WTC11 (cell line): ENCODE data around the gene EDC3. TPM values are rescaled to one million over a fixed set of nuclear protein-coding genes. Genes with fewer than 3 reads are reported as not detected.
"Not testable (repeated sequence)": the region's sequence is repeated elsewhere in the genome, so short reads cannot be mapped to it uniquely, and the experiment has no call there.

Source experiments
- ATAC-seq: fragments of 200-7000 bp; cut with Tn5 transposase; 2 replicates; pipeline ENCODE4 v1.10.0; 2021; ENCODE audit warnings: mild to moderate bottlenecking, moderate library complexity
- CTCF ChIA-PET: fragments of 300-600 bp; sonication (Branson Sonifier 250); formaldehyde crosslinking; loops from one replicate; lab custom pipeline; 2021; ENCODE audit warnings: antibody characterized with exemption; lab: Charles Lee
- POLR2A ChIA-PET: fragments of 350-600 bp; sonication (Branson Sonifier 250); formaldehyde crosslinking; loops from one replicate; lab custom pipeline; 2021; ENCODE audit warnings: antibody characterized with exemption; lab: Charles Lee
- DNase-seq: peaks from one replicate; pipeline ENCODE4 v3.0.0; 2021; ENCODE audit warnings: low spot score
- H3K27ac Mint-ChIP-seq: 2 replicates; pipeline ENCODE4 v1.8.0; 2021; ENCODE audit warnings: mixed read lengths
- H3K27me3 Mint-ChIP-seq: 2 replicates; pipeline ENCODE4 v1.8.0; 2021; ENCODE audit warnings: low read depth, mild to moderate bottlenecking, moderate library complexity, mixed read lengths
- H3K36me3 Mint-ChIP-seq: 2 replicates; pipeline ENCODE4 v1.8.0; 2021; ENCODE audit warnings: mixed read lengths
- H3K4me1 Mint-ChIP-seq: 2 replicates; pipeline ENCODE4 v1.8.0; 2022; ENCODE audit warnings: mixed read lengths
- H3K4me3 Mint-ChIP-seq: 2 replicates; pipeline ENCODE4 v1.8.0; 2021; ENCODE audit warnings: mild to moderate bottlenecking, moderate library complexity, mixed read lengths
- H3K9me3 Mint-ChIP-seq: 2 replicates; pipeline ENCODE4 v1.8.0; 2021; ENCODE audit warnings: mixed read lengths
- ATF1 ChIP-seq: sonication (generic); formaldehyde crosslinking; IDR thresholded peaks from 2 replicates; pipeline ENCODE4 v1.8.1; 2023; ENCODE audit warnings: mild to moderate bottlenecking, moderate library complexity, missing genetic modification reagents
- ELF4 ChIP-seq: sonication (generic); formaldehyde crosslinking; IDR thresholded peaks from 2 replicates; pipeline ENCODE4 v1.8.1; 2022; ENCODE audit warnings: low read depth, mild to moderate bottlenecking, moderate library complexity, missing genetic modification reagents
- FOXK1 ChIP-seq: sonication (generic); formaldehyde crosslinking; IDR thresholded peaks from 2 replicates; pipeline ENCODE4 v1.8.0; 2022; ENCODE audit warnings: mild to moderate bottlenecking, moderate library complexity, missing genetic modification reagents
- IRF2 ChIP-seq: sonication (generic); formaldehyde crosslinking; IDR thresholded peaks from 2 replicates; pipeline ENCODE4 v1.8.0; 2022; ENCODE audit warnings: low read depth, missing genetic modification reagents, borderline replicate concordance
- MAX ChIP-seq: sonication (generic); formaldehyde crosslinking; IDR thresholded peaks from 2 replicates; pipeline ENCODE4 v1.8.0; 2022; ENCODE audit warnings: mild to moderate bottlenecking, missing genetic modification reagents
- SMAD3 ChIP-seq: sonication (generic); formaldehyde crosslinking; IDR thresholded peaks from 2 replicates; pipeline ENCODE4 v1.8.0; 2022; ENCODE audit warnings: missing genetic modification reagents, mild to moderate bottlenecking, borderline replicate concordance
- TCF7 ChIP-seq: sonication (generic); formaldehyde crosslinking; IDR thresholded peaks from 2 replicates; pipeline ENCODE4 v1.8.0; 2022; ENCODE audit warnings: mild to moderate bottlenecking, low read depth, missing genetic modification reagents, moderate library complexity
- ZBTB21 ChIP-seq: sonication (generic); formaldehyde crosslinking; IDR thresholded peaks from 2 replicates; pipeline ENCODE4 v1.8.1; 2023; ENCODE audit warnings: mild to moderate bottlenecking, missing genetic modification reagents, borderline replicate concordance
- ZNF121 ChIP-seq: sonication (generic); formaldehyde crosslinking; IDR thresholded peaks from 2 replicates; pipeline ENCODE4 v1.8.0; 2023; ENCODE audit warnings: missing genetic modification reagents
- ZNF232 ChIP-seq: sonication (generic); formaldehyde crosslinking; IDR thresholded peaks from 2 replicates; pipeline ENCODE4 v1.8.0; 2022; ENCODE audit warnings: mild to moderate bottlenecking, missing genetic modification reagents
- ZSCAN18 ChIP-seq: fragments of 250-450 bp; sonication (Bioruptor Pico); IDR thresholded peaks from 2 replicates; pipeline ENCODE4 v2.1.2; 2022; ENCODE audit warnings: mild to moderate bottlenecking, moderate library complexity
- total RNA-seq: library from RNA; stranded (reverse); gene quantifications from 3 replicates; pipeline ENCODE4 v1.2.3, GENCODE V29; 2021
- TF ChIP-seq, protein P1 (sequence below): fragments of 250-450 bp; sonication (Bioruptor Pico); IDR thresholded peaks from 2 replicates; pipeline ENCODE4 v1.9.0; 2021; ENCODE audit warnings: mild to moderate bottlenecking
- TF ChIP-seq, protein P2 (sequence below): sonication (generic); formaldehyde crosslinking; IDR thresholded peaks from 2 replicates; pipeline ENCODE4 v1.8.1; 2023; ENCODE audit warnings: mild to moderate bottlenecking, missing genetic modification reagents, borderline replicate concordance

The EDC3 gene
- total RNA-seq, 1 experiment from 2014 or later: 54.7 TPM

- TF ChIP-seq, protein P1, sequence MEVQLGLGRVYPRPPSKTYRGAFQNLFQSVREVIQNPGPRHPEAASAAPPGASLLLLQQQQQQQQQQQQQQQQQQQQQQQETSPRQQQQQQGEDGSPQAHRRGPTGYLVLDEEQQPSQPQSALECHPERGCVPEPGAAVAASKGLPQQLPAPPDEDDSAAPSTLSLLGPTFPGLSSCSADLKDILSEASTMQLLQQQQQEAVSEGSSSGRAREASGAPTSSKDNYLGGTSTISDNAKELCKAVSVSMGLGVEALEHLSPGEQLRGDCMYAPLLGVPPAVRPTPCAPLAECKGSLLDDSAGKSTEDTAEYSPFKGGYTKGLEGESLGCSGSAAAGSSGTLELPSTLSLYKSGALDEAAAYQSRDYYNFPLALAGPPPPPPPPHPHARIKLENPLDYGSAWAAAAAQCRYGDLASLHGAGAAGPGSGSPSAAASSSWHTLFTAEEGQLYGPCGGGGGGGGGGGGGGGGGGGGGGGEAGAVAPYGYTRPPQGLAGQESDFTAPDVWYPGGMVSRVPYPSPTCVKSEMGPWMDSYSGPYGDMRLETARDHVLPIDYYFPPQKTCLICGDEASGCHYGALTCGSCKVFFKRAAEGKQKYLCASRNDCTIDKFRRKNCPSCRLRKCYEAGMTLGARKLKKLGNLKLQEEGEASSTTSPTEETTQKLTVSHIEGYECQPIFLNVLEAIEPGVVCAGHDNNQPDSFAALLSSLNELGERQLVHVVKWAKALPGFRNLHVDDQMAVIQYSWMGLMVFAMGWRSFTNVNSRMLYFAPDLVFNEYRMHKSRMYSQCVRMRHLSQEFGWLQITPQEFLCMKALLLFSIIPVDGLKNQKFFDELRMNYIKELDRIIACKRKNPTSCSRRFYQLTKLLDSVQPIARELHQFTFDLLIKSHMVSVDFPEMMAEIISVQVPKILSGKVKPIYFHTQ (CRISPR knock-in tag): no peak
- TF ChIP-seq MAX (peak; percentile 52), ZBTB21 (no peak), TCF7 (CRISPR knock-in tag) (no peak), SMAD3 (CRISPR knock-in tag) (peak; percentile 66; the same call in 1 of the 2 replicates), ZNF232 (peak; percentile 60; the same call in 1 of the 2 replicates), FOXK1 (CRISPR knock-in tag) (peak; percentile 62; the same call in 1 of the 2 replicates)
Observed at GRCh38 chr15:74598126-74598842, 97.5 kb downstream of the EDC3 start (continued).

- H3K9me3 Mint-ChIP-seq, DNase-seq, H3K4me3 Mint-ChIP-seq, H3K27me3 Mint-ChIP-seq, POLR2A ChIA-PET, H3K27ac Mint-ChIP-seq, ATAC-seq: not testable (repeated sequence)
- peaks cover 14% of the 10 kb centered on the region for H3K4me1 Mint-ChIP-seq
- CTCF ChIA-PET: interaction anchor here (0.8 to 2.4 kb wide), 4 partner anchors 9 to 174 kb away, joined by 3 to 11 read pairs (median 7); no protein-coding TSS in a partner anchor
- peaks cover 34% of the 10 kb centered on the region for H3K36me3 Mint-ChIP-seq
Observed at GRCh38 chr15:74597146-74597705, 98.6 kb downstream of the EDC3 start.

DNA sequence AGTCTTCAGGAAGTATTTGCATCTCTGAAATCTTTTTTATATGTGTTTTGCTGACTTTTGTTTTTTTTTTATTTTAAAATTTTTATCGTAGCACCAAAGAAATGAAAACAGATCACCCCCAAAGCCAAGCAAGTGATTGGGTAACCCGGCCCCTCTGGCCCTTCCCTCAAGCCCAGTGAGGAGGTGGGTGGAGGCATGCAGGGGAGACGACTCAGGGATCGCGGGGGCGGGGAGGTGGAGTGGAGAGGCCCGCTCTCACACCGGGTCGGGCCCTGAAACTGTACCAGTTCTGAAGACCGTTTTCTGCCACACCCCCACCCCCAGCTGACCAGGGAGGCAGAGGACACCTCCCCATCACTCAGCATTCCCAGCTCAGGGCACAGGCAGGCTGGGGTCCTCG is 99.1 kb downstream of the EDC3 start:
- H3K27ac Mint-ChIP-seq, POLR2A ChIA-PET, ATAC-seq, DNase-seq, CTCF ChIA-PET, H3K9me3 Mint-ChIP-seq, H3K27me3 Mint-ChIP-seq, H3K4me3 Mint-ChIP-seq: not testable (repeated sequence)
- Mint-ChIP-seq H3K4me1 (peaks cover 14% of the 10 kb centered on the region), H3K36me3 (peaks cover 39% of the 10 kb centered on the region)

DNA sequence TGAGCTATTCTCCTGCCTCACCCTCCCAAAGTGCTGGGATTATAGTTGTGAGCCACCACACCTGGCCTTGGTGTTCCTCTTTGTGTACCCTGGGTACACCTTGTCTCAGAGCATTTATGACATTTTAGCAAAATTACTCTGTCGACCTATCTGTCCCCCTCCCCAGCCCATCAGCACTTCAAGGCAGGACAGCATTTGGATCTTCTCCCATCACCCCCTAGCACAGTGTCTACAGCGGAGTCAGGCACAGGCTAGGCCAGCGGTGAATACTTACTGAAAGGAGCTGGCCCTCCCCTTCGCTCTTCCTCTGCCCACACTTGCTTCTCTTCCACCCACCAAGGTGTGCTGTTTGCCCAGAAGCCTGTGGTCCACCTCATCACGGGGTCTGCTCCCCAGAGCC is 100.6 kb downstream of the EDC3 start:
- no peaks in the 10 kb centered on the region for H3K9me3 Mint-ChIP-seq
- ChIA-PET CTCF (no interaction called here), POLR2A (no interaction called here)
- ATAC-seq: no peak
- no peaks in the 10 kb centered on the region for H3K27me3 Mint-ChIP-seq
- H3K4me1 Mint-ChIP-seq: peaks cover 14% of the 10 kb centered on the region
- no peak overlapping the region for H3K27ac Mint-ChIP-seq
- H3K4me3 Mint-ChIP-seq: no peak overlapping the region
- no peak for DNase-seq
- peaks cover 54% of the 10 kb centered on the region for H3K36me3 Mint-ChIP-seq
- no peak for TF ChIP-seq ZNF121 (CRISPR knock-in tag)

DNA sequence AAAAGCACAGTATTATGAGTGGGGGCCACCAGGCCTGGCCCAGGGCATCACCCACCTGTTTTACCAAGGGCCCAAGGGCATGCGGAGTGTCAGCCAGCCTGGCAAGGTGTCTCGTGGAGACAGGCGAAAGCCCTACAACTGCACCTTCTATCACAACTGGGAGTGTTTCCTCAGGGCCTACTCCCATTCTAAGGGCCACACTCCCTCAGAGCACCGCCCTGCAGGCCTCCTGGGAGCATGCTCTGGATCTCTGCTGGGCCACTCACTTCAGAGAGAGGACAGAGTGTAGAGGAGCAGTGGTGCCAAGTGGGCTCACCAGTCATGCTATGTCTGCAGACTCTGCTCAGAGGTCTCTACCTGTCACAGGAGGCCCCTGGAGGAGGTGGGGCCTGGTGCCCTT is 101.4 kb downstream of the EDC3 start:
- Mint-ChIP-seq H3K27me3 (no peaks in the 10 kb centered on the region), H3K27ac (no peak overlapping the region), H3K4me1 (peaks cover 16% of the 10 kb centered on the region), H3K36me3 (peaks cover 62% of the 10 kb centered on the region), H3K4me3 (no peak overlapping the region), H3K9me3 (no peaks in the 10 kb centered on the region)
- POLR2A ChIA-PET: no interaction called here
- no peak for ATAC-seq
- DNase-seq: no peak
- CTCF ChIA-PET: no interaction called here
- no peak for TF ChIP-seq IRF2 (CRISPR knock-in tag)
- no peak for TF ChIP-seq ATF1
- TF ChIP-seq, protein P2, sequence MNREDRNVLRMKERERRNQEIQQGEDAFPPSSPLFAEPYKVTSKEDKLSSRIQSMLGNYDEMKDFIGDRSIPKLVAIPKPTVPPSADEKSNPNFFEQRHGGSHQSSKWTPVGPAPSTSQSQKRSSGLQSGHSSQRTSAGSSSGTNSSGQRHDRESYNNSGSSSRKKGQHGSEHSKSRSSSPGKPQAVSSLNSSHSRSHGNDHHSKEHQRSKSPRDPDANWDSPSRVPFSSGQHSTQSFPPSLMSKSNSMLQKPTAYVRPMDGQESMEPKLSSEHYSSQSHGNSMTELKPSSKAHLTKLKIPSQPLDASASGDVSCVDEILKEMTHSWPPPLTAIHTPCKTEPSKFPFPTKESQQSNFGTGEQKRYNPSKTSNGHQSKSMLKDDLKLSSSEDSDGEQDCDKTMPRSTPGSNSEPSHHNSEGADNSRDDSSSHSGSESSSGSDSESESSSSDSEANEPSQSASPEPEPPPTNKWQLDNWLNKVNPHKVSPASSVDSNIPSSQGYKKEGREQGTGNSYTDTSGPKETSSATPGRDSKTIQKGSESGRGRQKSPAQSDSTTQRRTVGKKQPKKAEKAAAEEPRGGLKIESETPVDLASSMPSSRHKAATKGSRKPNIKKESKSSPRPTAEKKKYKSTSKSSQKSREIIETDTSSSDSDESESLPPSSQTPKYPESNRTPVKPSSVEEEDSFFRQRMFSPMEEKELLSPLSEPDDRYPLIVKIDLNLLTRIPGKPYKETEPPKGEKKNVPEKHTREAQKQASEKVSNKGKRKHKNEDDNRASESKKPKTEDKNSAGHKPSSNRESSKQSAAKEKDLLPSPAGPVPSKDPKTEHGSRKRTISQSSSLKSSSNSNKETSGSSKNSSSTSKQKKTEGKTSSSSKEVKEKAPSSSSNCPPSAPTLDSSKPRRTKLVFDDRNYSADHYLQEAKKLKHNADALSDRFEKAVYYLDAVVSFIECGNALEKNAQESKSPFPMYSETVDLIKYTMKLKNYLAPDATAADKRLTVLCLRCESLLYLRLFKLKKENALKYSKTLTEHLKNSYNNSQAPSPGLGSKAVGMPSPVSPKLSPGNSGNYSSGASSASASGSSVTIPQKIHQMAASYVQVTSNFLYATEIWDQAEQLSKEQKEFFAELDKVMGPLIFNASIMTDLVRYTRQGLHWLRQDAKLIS (CRISPR knock-in tag): no peak
- no peak for TF ChIP-seq ELF4
- no peak for TF ChIP-seq ZSCAN18
